ENCODE data around the gene ZSWIM5.
"Not testable (repeated sequence)": the region's sequence is repeated elsewhere in the genome, so short reads cannot be mapped to it uniquely, and the experiment has no call there.

The ZSWIM5 gene

DNA sequence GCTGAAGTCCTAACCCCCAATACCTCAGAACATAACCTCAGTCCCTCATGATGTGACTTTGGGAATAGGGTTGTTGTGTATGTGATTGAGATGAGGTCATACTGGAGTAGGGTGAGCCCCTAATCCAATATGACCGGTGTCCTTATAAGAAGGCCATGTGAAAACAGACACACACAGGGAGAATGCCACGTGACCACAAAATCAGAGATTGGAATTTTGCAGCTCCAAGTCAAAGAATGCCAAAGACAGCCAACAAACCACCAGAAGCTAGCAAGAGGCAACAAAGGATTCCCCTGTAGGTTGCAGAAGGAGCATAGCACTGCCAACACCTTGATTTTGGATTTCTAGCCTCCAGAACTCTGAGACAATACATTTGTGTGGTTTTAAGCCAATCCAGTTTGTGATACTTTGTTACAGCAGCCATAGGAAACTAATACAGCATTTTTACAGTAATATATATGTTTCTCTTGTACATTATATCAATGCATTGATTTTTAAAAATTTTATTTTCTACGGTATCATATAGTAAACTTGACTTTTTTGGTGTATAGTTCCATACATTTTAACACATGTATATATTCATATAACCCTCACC, 5.4 kb downstream of the ZSWIM5 start:
- no peak for DNase-seq (ENCODE audit: low spot score)

GRCh38 chr1:45200435-45200834, 6.0 kb downstream of the ZSWIM5 start:
- no peak for DNase-seq (ENCODE audit: low spot score)

DNA sequence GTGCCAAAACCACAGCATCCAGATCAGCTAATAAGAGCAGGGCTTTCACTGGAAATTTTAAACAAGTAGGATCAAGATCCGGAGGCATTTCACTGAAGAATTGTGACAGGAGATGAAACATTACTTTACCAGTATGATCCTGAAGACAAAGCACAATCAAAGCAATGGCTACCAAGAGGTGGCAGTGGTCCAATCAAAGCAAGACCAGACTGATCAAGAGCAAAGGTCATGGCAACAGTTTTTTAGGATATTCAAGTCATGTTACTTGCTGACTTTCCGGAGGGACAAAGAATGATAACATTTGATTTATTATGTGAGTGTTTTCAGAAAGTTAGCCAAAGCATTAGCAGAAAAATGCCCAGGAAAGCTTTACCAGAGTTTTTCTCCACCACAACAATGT, 8.2 kb downstream of the ZSWIM5 start:
- no peak for DNase-seq (ENCODE audit: low spot score)

- no peak for DNase-seq (ENCODE audit: low spot score)
Observed at GRCh38 chr1:45196863-45197262, 9.5 kb downstream of the ZSWIM5 start.

DNA sequence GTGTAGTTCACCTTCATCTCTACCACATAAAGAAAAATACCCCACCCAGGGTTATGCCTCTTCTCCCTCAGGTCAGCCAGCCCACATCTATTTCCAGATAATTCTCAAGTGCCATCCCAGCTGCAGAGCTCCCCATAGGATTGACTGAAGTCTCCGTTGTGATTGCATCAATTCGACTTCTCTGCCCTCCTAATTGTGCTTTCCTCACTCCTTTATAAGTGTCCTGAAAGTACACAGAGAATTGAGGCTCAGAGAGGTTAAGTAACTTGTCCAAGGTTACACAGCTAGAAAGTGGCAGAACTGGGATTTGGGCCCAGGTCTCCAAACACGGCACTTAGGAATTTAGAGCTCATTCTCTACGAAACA, 15.0 kb downstream of the ZSWIM5 start:
- no peak for DNase-seq (ENCODE audit: low spot score)

GRCh38 chr1:45187725-45188124, 18.7 kb downstream of the ZSWIM5 start:
- no peak for DNase-seq (ENCODE audit: low spot score)

DNA sequence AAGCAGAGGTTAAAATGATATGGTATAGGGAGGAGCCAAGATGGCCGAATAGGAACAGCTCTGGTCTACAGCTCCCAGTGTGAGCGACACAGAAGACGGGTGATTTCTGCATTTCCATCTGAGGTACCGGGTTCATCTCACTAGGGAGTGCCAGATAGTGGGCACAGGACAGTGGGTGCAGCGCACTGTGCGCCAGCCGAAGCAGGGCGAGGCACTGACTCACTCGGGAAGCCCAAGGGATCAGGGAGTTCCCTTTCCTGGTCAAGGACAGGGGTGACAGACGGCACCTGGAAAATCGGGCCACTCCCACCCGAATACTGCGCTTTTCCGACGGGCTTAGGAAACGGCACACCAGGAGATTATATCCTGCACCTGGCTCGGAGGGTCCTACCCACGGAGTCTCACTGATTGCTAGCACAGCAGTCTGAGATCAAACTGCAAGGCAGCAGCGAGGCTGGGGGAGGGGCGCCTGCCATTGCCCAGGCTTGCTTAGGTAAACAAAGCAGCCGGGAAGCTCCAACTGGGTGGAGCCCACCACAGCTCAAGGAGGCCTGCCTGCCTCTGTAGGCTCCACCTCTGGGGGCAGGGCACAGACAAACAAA, 26.4 kb downstream of the ZSWIM5 start:
- DNase-seq (ENCODE audit: low spot score) = not testable (repeated sequence)

- no peak for DNase-seq (ENCODE audit: low spot score)
Observed at GRCh38 chr1:45177452-45177851, 29.0 kb downstream of the ZSWIM5 start.

DNA sequence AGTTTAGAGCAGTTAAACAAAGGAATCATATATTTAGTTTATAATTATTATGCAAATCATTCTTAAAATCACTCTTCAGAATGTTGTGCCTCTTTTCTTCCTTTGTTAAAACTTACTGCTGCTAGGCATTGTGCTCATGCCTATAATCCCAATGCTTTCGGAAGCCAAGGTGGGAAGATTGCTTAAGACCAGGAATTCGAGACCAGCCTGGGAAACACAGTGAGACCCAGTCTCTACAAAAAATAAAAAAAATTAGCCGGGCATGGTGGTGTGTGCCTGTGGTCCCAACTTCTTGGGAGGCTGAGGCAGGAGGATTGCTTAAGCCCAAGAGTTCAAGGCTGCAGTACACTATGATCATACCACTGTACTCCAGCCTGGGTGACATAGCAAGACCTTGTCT, 33.6 kb downstream of the ZSWIM5 start:
- no peak for DNase-seq (ENCODE audit: low spot score)

DNA sequence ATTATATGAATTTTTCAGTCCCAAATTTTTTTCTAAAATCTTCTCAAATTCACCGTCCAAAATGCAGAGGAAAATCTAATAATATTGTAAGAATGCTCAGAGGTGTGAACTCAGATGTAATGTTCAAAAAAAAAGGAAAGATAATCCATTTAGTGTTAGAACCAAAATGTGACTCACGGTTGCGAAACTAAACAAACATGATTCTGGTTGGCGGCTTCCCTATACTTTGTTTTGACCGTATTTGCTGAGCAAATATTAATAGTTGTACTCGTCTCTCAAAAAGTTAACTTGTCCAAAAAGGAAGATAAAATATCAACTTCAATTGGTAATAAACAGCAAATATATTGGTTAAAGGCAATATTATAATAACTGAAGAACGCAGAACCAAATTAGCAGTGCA, 34.4 kb downstream of the ZSWIM5 start:
- DNase-seq (ENCODE audit: low spot score) = no peak

DNA sequence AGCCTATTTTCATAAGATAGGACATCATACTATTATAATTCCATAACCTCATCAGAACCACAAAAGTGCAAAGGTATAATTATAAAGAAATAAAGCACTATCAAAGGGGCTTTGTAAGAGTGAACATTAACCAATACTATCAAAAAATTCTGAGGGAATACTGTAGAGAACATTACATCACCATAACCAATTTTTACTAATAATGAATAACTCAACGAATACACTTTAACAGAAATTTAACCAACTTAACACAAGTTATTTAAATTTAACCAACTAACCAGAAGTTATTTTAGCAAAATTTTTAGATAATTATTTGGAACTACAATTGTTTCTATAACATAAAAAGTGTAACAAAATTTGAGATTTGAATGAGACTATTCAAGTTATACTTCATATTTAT, 34.8 kb downstream of the ZSWIM5 start:
- no peak for DNase-seq (ENCODE audit: low spot score)

DNA sequence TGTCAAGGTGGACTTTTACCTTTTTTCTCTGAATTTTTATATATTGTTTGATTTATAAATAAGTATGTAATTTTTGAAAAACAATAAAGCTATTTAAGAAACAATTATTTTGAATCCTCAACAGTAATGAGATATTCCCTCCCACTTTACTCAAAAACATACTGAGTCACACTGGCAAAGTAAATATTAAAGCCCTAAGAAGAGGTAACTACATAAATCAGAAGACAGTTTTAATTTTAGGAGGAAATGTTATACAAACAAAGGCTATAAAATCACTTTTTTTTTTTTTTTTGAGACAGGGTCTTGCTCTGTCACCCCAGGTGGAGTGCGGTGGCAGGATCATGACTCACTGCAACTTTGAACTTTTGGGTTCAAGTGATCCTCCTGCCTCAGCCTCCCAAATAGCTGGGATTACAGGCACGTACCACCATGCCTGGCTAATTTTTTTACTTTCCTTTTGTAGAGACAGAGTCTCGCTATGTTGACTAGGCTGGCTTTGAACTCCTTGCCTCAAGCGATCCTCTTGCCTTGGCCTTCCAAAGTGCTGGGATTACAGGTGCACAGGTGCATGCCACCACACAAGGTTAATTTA, 36.2 kb downstream of the ZSWIM5 start:
- DNase-seq (ENCODE audit: low spot score) = no peak

DNA sequence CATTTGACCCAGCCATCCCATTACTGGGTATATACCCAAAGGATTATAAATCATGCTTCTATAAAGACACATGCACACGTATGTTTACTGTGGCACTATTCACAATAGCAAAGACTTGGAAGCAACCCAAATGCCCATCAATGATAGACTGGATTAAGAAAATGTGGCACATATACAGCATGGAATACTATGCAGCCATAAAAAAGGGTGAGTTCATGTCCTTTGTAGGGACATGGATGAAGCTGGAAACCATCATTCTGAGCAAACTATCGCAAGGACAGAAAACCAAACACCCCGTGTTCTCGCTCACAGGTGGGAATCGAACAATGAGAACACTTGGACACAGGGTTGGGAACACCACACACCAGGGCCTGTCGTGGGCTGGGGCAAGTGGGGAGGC, 38.5 kb downstream of the ZSWIM5 start:
- not testable (repeated sequence) for DNase-seq (ENCODE audit: low spot score)

GRCh38 chr1:45164307-45164706, 42.1 kb downstream of the ZSWIM5 start:
- not testable (repeated sequence) for DNase-seq (ENCODE audit: low spot score)

GRCh38 chr1:45163111-45163510, 43.3 kb downstream of the ZSWIM5 start:
- not testable (repeated sequence) for DNase-seq (ENCODE audit: low spot score)

DNA sequence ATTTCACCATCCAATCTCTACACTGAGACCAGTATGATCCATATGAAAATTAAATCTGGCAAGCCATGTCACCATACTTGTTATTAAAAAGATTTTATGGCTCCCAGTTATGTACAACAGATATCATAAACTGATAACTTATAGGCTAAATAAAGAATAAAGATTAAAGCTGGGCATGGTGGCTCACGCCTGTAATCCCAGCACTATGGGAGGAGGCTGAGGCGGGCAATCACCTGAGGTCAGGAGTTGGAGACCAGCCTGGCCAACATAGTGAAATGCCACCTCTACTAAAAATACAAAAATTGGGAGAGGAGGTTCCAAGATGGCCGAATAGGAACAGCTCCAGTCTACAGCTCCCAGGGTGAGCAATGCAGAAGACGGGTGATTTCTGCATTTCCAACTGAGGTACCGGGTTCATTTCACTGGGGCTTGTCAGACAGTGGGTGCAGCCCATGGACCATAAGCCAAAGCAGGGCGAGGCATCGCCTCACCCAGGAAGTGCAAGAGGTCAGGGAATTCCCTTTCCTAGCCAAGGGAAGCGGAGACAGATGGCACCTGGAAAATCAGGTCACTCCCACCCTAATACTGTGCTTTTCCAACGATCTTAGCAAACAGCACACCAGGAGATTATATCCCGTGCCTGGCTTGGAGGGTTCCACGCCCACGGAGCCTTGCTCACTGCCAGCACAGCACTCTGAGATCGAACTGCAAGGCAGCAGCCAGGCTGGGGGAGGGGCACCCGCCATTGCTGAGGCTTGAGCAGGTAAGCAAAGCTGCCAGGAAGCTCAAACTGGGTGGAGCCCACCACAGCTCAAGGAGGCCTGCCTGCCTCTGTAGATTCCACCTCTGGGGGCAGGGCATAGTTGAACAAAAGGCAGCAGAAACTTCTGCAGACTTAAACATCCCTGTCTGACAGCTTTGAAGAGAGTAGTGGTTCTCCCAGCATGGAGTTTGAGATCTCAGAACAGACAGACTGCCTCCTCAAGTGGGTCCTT, 44.1 kb downstream of the ZSWIM5 start:
- not testable (repeated sequence) for DNase-seq (ENCODE audit: low spot score)

GRCh38 chr1:45155957-45156356, 50.4 kb downstream of the ZSWIM5 start:
- no peak for DNase-seq (ENCODE audit: low spot score)

DNA sequence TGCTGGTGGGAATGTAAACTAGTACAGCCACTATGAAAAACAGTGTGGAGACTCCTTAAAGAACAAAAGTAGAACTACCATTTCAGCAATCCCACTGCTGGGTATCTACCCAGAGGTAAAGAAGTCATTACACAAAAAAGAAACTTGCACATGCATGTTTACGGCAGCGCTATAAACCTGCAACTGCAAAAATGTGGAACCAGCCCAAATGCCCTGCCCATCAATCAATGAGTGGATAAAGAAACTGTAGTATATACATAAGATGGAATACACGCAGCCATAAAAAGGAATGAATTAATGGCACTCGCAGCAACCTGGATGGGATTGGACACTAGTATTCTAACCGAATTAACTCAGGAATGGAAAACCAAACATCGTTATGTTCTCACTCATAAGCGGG, 51.0 kb downstream of the ZSWIM5 start:
- no peak for DNase-seq (ENCODE audit: low spot score)

GRCh38 chr1:45152126-45152525, 54.3 kb downstream of the ZSWIM5 start:
- no peak for DNase-seq (ENCODE audit: low spot score)

GRCh38 chr1:45148209-45148825, 58.1 kb downstream of the ZSWIM5 start:
- DNase-seq (ENCODE audit: low spot score) = no peak

DNA sequence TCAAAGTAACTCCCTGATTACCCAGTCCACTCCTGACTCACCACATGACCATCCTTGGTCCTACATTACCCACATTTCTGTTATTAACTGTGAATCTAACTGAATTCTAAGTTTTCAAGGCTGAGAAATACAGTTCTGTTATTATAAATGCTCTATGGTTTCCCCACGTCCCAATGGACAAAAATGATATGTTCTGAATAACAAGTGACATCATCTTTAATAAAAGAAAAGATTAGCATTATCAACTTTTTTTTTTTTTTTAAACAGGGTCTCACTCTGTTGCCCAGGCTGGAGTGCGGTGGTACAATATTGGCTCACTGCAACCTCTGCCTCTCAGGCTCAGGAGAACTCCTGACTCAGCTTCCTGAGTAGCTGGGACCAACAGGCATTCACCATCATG, 59.6 kb downstream of the ZSWIM5 start:
- DNase-seq (ENCODE audit: low spot score) = no peak
